Activated T-cell treated with anti-CD3 and anti-CD28 coated beads, Interleukin-2, amount 50 U/mL, for 72 hours (primary cell): Measurements from ENCODE around the gene RYR3. TPM values are rescaled to one million over a fixed set of nuclear protein-coding genes. Genes with fewer than 3 reads are reported as not detected.

Experiments
- ATAC-seq, 2 donors: fragments of 150-1000 bp; cut with Tn5 transposase; replicated peaks in 1 of 2; 2 replicates each; pipeline ENCODE4 v1.10.0; 2021; ENCODE audit warnings: moderate library complexity in 2 of 2, mild to moderate bottlenecking in 1 of 2
- DNase-seq, 2 donors: peaks; one replicate each; pipeline ENCODE4 v3.0.0; 2021 to 2022; ENCODE audit warnings: mixed read lengths in 1 of 2
- H3K27ac Mint-ChIP-seq: one replicate; pipeline ENCODE4 v1.8.0; 2022; ENCODE audit warnings: mild to moderate bottlenecking, moderate library complexity, mixed read lengths
- H3K27me3 Mint-ChIP-seq: one replicate; pipeline ENCODE4 v1.8.0; 2022; ENCODE audit warnings: low read depth, mixed read lengths
- H3K36me3 Mint-ChIP-seq, 2 donors: one replicate each; pipeline ENCODE4 v1.8.0; 2022; ENCODE audit warnings: mixed read lengths in 2 of 2, mild to moderate bottlenecking in 1 of 2; ENCODE audit not compliant: insufficient read depth in 2 of 2
- H3K4me1 Mint-ChIP-seq: one replicate; pipeline ENCODE4 v1.8.0; 2022; ENCODE audit warnings: low read depth, mixed read lengths
- H3K4me3 Mint-ChIP-seq, 2 donors: one replicate each; pipeline ENCODE4 v1.8.0; 2022; ENCODE audit warnings: mild to moderate bottlenecking in 2 of 2, mixed read lengths in 2 of 2, moderate library complexity in 2 of 2
- H3K9me3 Mint-ChIP-seq, 2 donors: one replicate each; pipeline ENCODE4 v1.8.0; 2022; ENCODE audit warnings: mixed read lengths in 2 of 2
- total RNA-seq, 2 donors: library from RNA; stranded (reverse); gene quantifications; one replicate each; pipeline ENCODE4 v1.2.3, GENCODE V29; 2022

The RYR3 gene
- total RNA-seq, 2 donors from 2014 or later = not detected

GRCh38 chr15:33746203-33746602, 435.4 kb downstream of the RYR3 start:
- no peak overlapping the region for H3K4me3 Mint-ChIP-seq
- no peaks in the 10 kb centered on the region for H3K36me3 Mint-ChIP-seq
- H3K9me3 Mint-ChIP-seq = no peaks in the 10 kb centered on the region
- ATAC-seq (no peak), DNase-seq (no peak)
- H3K27ac Mint-ChIP-seq = no peak overlapping the region
- no peaks in the 10 kb centered on the region for H3K4me1 Mint-ChIP-seq
- H3K27me3 Mint-ChIP-seq = no peaks in the 10 kb centered on the region

DNA sequence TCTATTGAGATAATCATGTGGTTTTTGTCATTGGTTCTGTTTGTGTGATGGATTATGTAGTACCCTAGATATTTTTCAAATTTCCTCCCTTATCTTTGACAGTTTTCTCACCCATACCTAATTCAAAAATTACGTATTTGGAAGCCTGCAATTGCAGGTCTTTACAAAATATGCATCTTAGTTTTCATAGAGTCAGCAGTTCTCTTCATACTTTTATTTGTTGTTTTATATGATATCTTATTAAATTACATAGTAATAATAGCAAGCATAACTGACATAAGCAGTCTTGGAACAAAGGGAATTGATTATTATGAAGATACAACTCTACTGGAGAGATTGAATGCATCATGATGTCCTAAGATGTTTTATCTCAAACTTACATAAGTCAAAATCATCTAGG, 442.2 kb downstream of the RYR3 start:
- H3K27ac Mint-ChIP-seq = no peak overlapping the region

GRCh38 chr15:33754242-33754641, 443.5 kb downstream of the RYR3 start:
- peaks cover 0 to 1% of the 10 kb centered on the region in 2 donors for H3K9me3 Mint-ChIP-seq
- H3K27me3 Mint-ChIP-seq = peaks cover 13% of the 10 kb centered on the region
- ATAC-seq (no peak), DNase-seq (no peak)
- H3K4me1 Mint-ChIP-seq = no peaks in the 10 kb centered on the region
- no peak overlapping the region for H3K4me3 Mint-ChIP-seq
- no peaks in the 10 kb centered on the region for H3K36me3 Mint-ChIP-seq
- no peak overlapping the region for H3K27ac Mint-ChIP-seq

More for the DNA sequence above, 442.2 kb downstream of the RYR3 start:
- no peaks in the 10 kb centered on the region for H3K9me3 Mint-ChIP-seq
- no peak overlapping the region for H3K4me3 Mint-ChIP-seq
- DNase-seq = no peak
- no peaks in the 10 kb centered on the region for H3K36me3 Mint-ChIP-seq
- H3K4me1 Mint-ChIP-seq = no peaks in the 10 kb centered on the region
- no peak for ATAC-seq
- peaks cover 10% of the 10 kb centered on the region for H3K27me3 Mint-ChIP-seq

DNA sequence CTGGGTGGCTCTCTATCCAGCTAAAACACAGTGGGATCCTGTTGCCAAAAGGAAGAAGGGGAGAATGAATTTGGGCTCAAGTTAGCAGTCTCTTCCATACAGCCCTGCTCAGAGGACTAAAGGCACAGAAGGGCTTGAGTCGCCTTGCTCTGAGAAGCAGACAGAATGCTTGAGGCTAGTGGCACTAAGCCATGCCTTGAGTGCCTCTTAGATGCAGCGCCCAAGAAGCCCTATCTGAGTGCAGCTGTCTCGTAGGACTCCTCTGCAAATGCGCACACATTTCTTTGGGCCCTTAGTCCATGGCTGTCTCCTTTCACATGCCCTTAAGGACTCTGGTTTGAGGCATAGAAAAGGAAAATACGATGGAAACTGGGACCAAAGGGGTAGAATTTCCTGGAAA, 446.2 kb downstream of the RYR3 start:
- Mint-ChIP-seq H3K9me3 (peaks cover 0 to 3% of the 10 kb centered on the region in 2 donors), H3K27ac (no peak overlapping the region), H3K36me3 (no peaks in the 10 kb centered on the region), H3K27me3 (peaks cover 38% of the 10 kb centered on the region), H3K4me1 (no peaks in the 10 kb centered on the region), H3K4me3 (no peak overlapping the region)
- no peak for ATAC-seq
- no peak for DNase-seq

DNA sequence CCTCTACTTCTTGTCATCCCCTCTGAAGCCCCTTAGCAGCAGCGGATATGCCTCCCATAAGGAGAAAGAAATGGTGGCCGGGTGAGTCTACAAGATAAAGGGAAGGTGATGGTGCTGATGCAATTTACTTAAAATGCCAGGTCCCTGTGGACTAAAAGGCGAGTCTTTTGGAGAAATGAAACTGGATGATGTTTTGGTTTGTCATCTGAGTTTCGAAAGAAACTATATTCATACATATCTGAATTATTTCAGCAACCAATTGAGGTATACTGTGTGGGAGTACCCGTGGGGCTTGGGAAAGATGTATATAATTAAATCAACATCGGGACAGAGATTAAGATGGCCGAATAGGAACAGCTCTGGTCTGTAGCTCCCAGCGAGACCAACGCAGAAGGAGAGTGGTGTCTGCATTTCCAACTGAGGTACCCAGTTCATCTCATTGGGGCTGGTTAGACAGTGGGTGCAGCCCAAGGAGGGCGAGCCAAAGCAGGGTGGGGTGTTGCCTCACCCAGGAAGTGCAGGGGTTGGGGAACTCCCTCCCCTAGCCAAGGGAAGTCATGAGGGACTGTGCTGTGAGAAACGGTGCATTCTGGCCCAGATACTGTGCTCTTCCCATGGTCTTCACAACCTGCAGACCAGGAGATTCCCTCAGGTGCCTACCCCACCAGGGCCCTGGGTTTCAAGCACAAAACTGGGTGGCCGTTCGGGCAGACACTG, 446.9 kb downstream of the RYR3 start:
- no peak for ATAC-seq
- no peak for DNase-seq
- H3K27ac Mint-ChIP-seq = no peak overlapping the region
- peaks cover 45% of the 10 kb centered on the region for H3K27me3 Mint-ChIP-seq
- H3K9me3 Mint-ChIP-seq = peaks cover 0 to 3% of the 10 kb centered on the region in 2 donors
- no peak overlapping the region for H3K4me3 Mint-ChIP-seq
- no peaks in the 10 kb centered on the region for H3K36me3 Mint-ChIP-seq
- H3K4me1 Mint-ChIP-seq = no peaks in the 10 kb centered on the region

- no peaks in the 10 kb centered on the region for H3K4me1 Mint-ChIP-seq
- no peaks in the 10 kb centered on the region for H3K36me3 Mint-ChIP-seq
- no peak overlapping the region for H3K4me3 Mint-ChIP-seq
- H3K9me3 Mint-ChIP-seq = no peaks in the 10 kb centered on the region
- H3K27me3 Mint-ChIP-seq = peaks cover 18% of the 10 kb centered on the region
- no peak for DNase-seq
- no peak for ATAC-seq
- H3K27ac Mint-ChIP-seq = no peak overlapping the region
These were observed 455.6 kb downstream of the RYR3 start for GRCh38 chr15:33766389-33766788.

DNA sequence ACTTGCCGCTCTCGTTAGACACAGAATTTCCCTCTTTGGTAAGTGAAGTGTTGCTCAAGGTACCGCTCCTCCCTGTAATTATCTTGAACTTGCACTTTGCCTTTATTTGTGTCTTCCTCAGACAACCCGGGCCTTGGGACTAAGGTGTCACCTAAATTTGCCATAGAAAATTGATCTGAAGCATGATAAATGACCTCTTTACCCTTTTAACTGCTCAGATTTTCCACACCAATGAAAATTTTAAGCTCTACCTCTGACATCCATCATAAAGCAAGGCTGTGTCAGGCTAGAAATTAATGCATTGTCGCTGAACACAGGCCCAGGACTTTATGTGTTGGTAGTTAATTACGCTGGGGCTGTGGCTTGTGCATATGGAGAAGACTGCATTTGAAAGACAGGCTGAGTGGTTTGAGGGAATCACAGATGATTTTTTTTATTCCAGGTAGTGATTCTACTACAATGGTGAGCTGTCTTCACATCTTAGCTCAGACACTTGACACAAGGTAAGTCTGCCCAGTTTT, 458.0 kb downstream of the RYR3 start:
- Mint-ChIP-seq H3K36me3 (no peaks in the 10 kb centered on the region), H3K4me1 (no peaks in the 10 kb centered on the region), H3K4me3 (no peak overlapping the region), H3K9me3 (no peaks in the 10 kb centered on the region), H3K27me3 (peaks cover 11% of the 10 kb centered on the region), H3K27ac (no peak overlapping the region)
- ATAC-seq (no peak), DNase-seq (no peak)

- no peak for ATAC-seq
- Mint-ChIP-seq H3K27me3 (peaks cover 15% of the 10 kb centered on the region), H3K36me3 (no peaks in the 10 kb centered on the region), H3K4me1 (no peaks in the 10 kb centered on the region), H3K9me3 (no peaks in the 10 kb centered on the region), H3K4me3 (no peak overlapping the region), H3K27ac (no peak overlapping the region)
- no peak for DNase-seq
These were observed 463.2 kb downstream of the RYR3 start for GRCh38 chr15:33773969-33774368.

- no peaks in the 10 kb centered on the region for H3K36me3 Mint-ChIP-seq
- DNase-seq (no peak), ATAC-seq (no peak)
- no peak overlapping the region for H3K27ac Mint-ChIP-seq
- no peaks in the 10 kb centered on the region for H3K4me1 Mint-ChIP-seq
- peaks cover 10% of the 10 kb centered on the region for H3K27me3 Mint-ChIP-seq
- H3K9me3 Mint-ChIP-seq = no peaks in the 10 kb centered on the region
- H3K4me3 Mint-ChIP-seq = no peak overlapping the region
These were observed 468.1 kb downstream of the RYR3 start for GRCh38 chr15:33778852-33779251.

- H3K9me3 Mint-ChIP-seq = no peaks in the 10 kb centered on the region
- peaks cover 12% of the 10 kb centered on the region for H3K27me3 Mint-ChIP-seq
- H3K4me3 Mint-ChIP-seq = no peak overlapping the region
- no peak for ATAC-seq
- no peaks in the 10 kb centered on the region for H3K4me1 Mint-ChIP-seq
- no peak overlapping the region for H3K27ac Mint-ChIP-seq
- no peaks in the 10 kb centered on the region for H3K36me3 Mint-ChIP-seq
- DNase-seq = no peak
These were observed 469.4 kb downstream of the RYR3 start for GRCh38 chr15:33780011-33780768.

DNA sequence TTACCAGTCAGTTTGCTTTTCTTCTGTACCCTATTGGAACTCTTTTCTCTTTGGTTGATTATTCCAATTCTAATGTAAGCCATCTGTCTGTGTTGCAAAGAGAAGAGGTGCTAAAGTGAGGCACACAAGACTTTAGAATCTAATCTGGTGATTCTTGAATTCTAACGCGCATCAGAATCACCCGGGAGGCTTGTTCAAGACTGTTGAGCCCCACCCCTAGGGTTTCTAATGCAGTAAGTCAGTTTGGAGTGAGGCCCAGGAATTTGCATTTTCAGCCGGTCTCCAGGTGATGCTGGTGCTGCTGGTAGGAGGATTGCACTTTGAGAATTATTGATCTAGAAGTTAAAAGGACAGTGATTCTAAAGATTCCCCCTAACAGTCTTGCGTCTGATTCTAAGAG, 472.2 kb downstream of the RYR3 start:
- Mint-ChIP-seq H3K27me3 (peaks cover 13% of the 10 kb centered on the region), H3K36me3 (no peaks in the 10 kb centered on the region), H3K9me3 (no peaks in the 10 kb centered on the region), H3K4me1 (no peaks in the 10 kb centered on the region), H3K27ac (no peak overlapping the region), H3K4me3 (no peak overlapping the region)
- no peak for ATAC-seq
- no peak for DNase-seq

- peaks cover 6% of the 10 kb centered on the region for H3K27me3 Mint-ChIP-seq
- H3K4me1 Mint-ChIP-seq = no peaks in the 10 kb centered on the region
- H3K27ac Mint-ChIP-seq = no peak overlapping the region
- no peak overlapping the region for H3K4me3 Mint-ChIP-seq
- no peaks in the 10 kb centered on the region for H3K9me3 Mint-ChIP-seq
- no peaks in the 10 kb centered on the region for H3K36me3 Mint-ChIP-seq
- DNase-seq (no peak), ATAC-seq (no peak)
These were observed 474.6 kb downstream of the RYR3 start for GRCh38 chr15:33785366-33785765.

GRCh38 chr15:33788906-33789540, 478.3 kb downstream of the RYR3 start:
- Mint-ChIP-seq H3K27ac (no peak overlapping the region), H3K4me1 (no peaks in the 10 kb centered on the region), H3K9me3 (no peaks in the 10 kb centered on the region), H3K27me3 (peaks cover 6% of the 10 kb centered on the region), H3K36me3 (no peaks in the 10 kb centered on the region), H3K4me3 (no peak overlapping the region)
- DNase-seq (no peak), ATAC-seq (no peak)
